NCI-H2196 (cell line): ENCODE data around the gene RASA3.
"Not testable (repeated sequence)": the region's sequence is repeated elsewhere in the genome, so short reads cannot be mapped to it uniquely, and the experiment has no call there.

Experiments
- DNase-seq: peaks from one replicate; lab custom pipeline; 2025; ENCODE audit not compliant: unreplicated experiment; lab: John Stamatoyannopoulos, UW

The RASA3 gene

GRCh38 chr13:114132419-114133121, at the start of gene RASA3:
TSS of gene RASA3 (minus strand) at chr13:114132623. CDS start at chr13:114132489, 134 bp downstream.
- DNase-seq: peak; percentile 55

- no peak for DNase-seq
These were observed 46.8 kb upstream of the RASA3 start, which contains the start of gene CFAP97D2 for GRCh38 chr13:114179087-114179658. TSS of gene CFAP97D2 (plus strand) at chr13:114179257. CDS start at chr13:114179331, 74 bp downstream.

- no peak for DNase-seq
These were observed 45.0 kb upstream of the RASA3 start for GRCh38 chr13:114177245-114178010.

- DNase-seq: not testable (repeated sequence)
These were observed 44.0 kb upstream of the RASA3 start for GRCh38 chr13:114176359-114176902.

- no peak for DNase-seq
These were observed 42.1 kb upstream of the RASA3 start for GRCh38 chr13:114174529-114174961.

GRCh38 chr13:114173745-114174144, 41.3 kb upstream of the RASA3 start:
- no peak for DNase-seq

GRCh38 chr13:114173272-114173671, 40.8 kb upstream of the RASA3 start:
- no peak for DNase-seq

- no peak for DNase-seq
These were observed 35.5 kb upstream of the RASA3 start for GRCh38 chr13:114167885-114168284.

- no peak for DNase-seq
These were observed 35.0 kb upstream of the RASA3 start for GRCh38 chr13:114167426-114167825.

GRCh38 chr13:114166381-114167131, 34.1 kb upstream of the RASA3 start:
- peak; percentile 3 for DNase-seq

- no peak for DNase-seq
These were observed 32.4 kb upstream of the RASA3 start for GRCh38 chr13:114164681-114165429.

- no peak for DNase-seq
These were observed 31.6 kb upstream of the RASA3 start for GRCh38 chr13:114164053-114164452.

- no peak for DNase-seq
These were observed 30.1 kb upstream of the RASA3 start for GRCh38 chr13:114162533-114162922.

- no peak for DNase-seq
These were observed 29.5 kb upstream of the RASA3 start for GRCh38 chr13:114161644-114162532.

GRCh38 chr13:114161028-114161556, 28.7 kb upstream of the RASA3 start:
- no peak for DNase-seq

- not testable (repeated sequence) for DNase-seq
These were observed 26.6 kb upstream of the RASA3 start for GRCh38 chr13:114158869-114159666.

GRCh38 chr13:114157869-114158495, 25.6 kb upstream of the RASA3 start:
- DNase-seq: no peak
